Measurements from ENCODE around the gene MCRIP1. TPM values are rescaled to one million over a fixed set of nuclear protein-coding genes. Genes with fewer than 3 reads are reported as not detected.
A peak's percentile ranks its signal among the peaks of the same experiment; 100 is the strongest.

The MCRIP1 gene
- total RNA-seq, 1 donor from 2014 or later, result 35.6 TPM

- DNase-seq, result peak; percentile 100
Measured at GRCh38 chr17:81860756-81861568, 27.9 kb upstream of the MCRIP1 start.

GRCh38 chr17:81859906-81860755, 27.0 kb upstream of the MCRIP1 start, which contains the start of gene P4HB:
Gene P4HB, minus strand, starts transcription at chr17:81860535. Its CDS starts 64 bp downstream, at chr17:81860471.
- no peak for DNase-seq

GRCh38 chr17:81858967-81859905, 26.1 kb upstream of the MCRIP1 start:
- no peak for DNase-seq

GRCh38 chr17:81858170-81858966, 25.3 kb upstream of the MCRIP1 start:
- DNase-seq, result no peak

- DNase-seq, result no peak
Measured at GRCh38 chr17:81854974-81855774, 22.1 kb upstream of the MCRIP1 start.

- DNase-seq, result no peak
Measured at GRCh38 chr17:81852237-81852636, 19.1 kb upstream of the MCRIP1 start.

GRCh38 chr17:81851423-81851822, 18.3 kb upstream of the MCRIP1 start:
- DNase-seq, result no peak

GRCh38 chr17:81849457-81849856, 16.4 kb upstream of the MCRIP1 start:
- no peak for DNase-seq

GRCh38 chr17:81846743-81847689, 13.9 kb upstream of the MCRIP1 start:
- no peak for DNase-seq

GRCh38 chr17:81845881-81846742, 13.0 kb upstream of the MCRIP1 start:
- no peak for DNase-seq

- no peak for DNase-seq
Measured at GRCh38 chr17:81845361-81845760, 12.3 kb upstream of the MCRIP1 start.

- DNase-seq, result no peak
Measured at GRCh38 chr17:81844887-81845286, 11.8 kb upstream of the MCRIP1 start.

- no peak for DNase-seq
Measured at GRCh38 chr17:81844327-81844851, 11.3 kb upstream of the MCRIP1 start.

GRCh38 chr17:81843713-81844326, 10.7 kb upstream of the MCRIP1 start:
- DNase-seq, result no peak

- no peak for DNase-seq
Measured at GRCh38 chr17:81842725-81843504, 9.8 kb upstream of the MCRIP1 start.

- no peak for DNase-seq
Measured at GRCh38 chr17:81842378-81842724, 9.3 kb upstream of the MCRIP1 start.

GRCh38 chr17:81841866-81842265, 8.8 kb upstream of the MCRIP1 start:
- DNase-seq, result no peak

All from skin of body (tissue), 2 donors.